Gastrocnemius medialis (tissue), 4 donors: ENCODE results near the gene SYNJ2.

Source experiments
- POLR2A ChIP-seq, 2 donors: fragments of 450-650 bp; IDR thresholded peaks; one replicate each; pipeline ENCODE4 v1.6.1; 2017; ENCODE audit warnings: antibody characterized with exemption in 2 of 2, mild to moderate bottlenecking in 2 of 2, moderate library complexity in 2 of 2
- TF ChIP-seq, protein P1 (sequence below), 5 experiments: fragments of 450-650 bp in 3 of 5; fragments of 200-600 bp in 2 of 5; sonication (generic) in 2 of 5; IDR thresholded peaks in 4 of 5; conservative IDR thresholded peaks in 1 of 5; 1 replicate in 4 of 5; 2 replicates in 1 of 5; pipeline ENCODE4 v1.5.1; 2016 to 2019; ENCODE audit warnings: antibody characterized with exemption in 5 of 5, mild to moderate bottlenecking in 3 of 5, moderate library complexity in 3 of 5

DNA sequence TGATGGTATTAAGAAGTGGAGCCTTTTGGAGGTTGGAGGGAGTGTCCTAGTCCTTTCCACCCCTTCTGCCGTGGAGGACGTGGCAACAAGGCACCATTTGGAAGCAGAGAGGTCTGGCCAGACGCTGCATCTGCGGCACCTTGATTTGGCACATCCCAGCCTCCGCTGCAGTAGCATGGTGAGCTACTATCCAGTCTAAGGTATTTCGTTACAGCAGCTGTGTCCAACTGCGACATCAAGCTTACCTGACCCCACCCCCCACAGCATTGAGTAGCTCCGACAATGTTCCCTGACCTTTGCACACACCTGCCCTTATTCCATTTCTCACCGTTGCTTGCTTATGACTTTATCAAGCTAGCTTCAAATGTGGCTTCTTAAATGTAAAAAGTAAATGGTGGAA is 29.8 kb upstream of the SYNJ2 start:
- TF ChIP-seq, protein P1, sequence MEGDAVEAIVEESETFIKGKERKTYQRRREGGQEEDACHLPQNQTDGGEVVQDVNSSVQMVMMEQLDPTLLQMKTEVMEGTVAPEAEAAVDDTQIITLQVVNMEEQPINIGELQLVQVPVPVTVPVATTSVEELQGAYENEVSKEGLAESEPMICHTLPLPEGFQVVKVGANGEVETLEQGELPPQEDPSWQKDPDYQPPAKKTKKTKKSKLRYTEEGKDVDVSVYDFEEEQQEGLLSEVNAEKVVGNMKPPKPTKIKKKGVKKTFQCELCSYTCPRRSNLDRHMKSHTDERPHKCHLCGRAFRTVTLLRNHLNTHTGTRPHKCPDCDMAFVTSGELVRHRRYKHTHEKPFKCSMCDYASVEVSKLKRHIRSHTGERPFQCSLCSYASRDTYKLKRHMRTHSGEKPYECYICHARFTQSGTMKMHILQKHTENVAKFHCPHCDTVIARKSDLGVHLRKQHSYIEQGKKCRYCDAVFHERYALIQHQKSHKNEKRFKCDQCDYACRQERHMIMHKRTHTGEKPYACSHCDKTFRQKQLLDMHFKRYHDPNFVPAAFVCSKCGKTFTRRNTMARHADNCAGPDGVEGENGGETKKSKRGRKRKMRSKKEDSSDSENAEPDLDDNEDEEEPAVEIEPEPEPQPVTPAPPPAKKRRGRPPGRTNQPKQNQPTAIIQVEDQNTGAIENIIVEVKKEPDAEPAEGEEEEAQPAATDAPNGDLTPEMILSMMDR (IDR thresholded peaks at IDR 0.05 in 4 of 5, conservative IDR thresholded peaks at IDR 0.05 in 1 of 5) = no peak
- no peak for TF ChIP-seq POLR2A (IDR thresholded peaks at IDR 0.05)
